Testis (tissue), 2 donors: Measurements from ENCODE around the gene AKAP6.

ENCODE experiments used
- CTCF ChIP-seq, 3 experiments: fragments of 450-650 bp in 2 of 3; fragments of 200-600 bp in 1 of 3; sonication (generic) in 1 of 3; IDR thresholded peaks; one replicate each; pipeline ENCODE4 v1.5.1; 2016 to 2019; ENCODE audit warnings: antibody characterized with exemption in 3 of 3, mild to moderate bottlenecking in 2 of 3, moderate library complexity in 1 of 3
- POLR2A ChIP-seq: fragments of 450-650 bp; IDR thresholded peaks from one replicate; pipeline ENCODE4 v1.6.1; 2017; ENCODE audit warnings: antibody characterized with exemption, mild to moderate bottlenecking, moderate library complexity

DNA sequence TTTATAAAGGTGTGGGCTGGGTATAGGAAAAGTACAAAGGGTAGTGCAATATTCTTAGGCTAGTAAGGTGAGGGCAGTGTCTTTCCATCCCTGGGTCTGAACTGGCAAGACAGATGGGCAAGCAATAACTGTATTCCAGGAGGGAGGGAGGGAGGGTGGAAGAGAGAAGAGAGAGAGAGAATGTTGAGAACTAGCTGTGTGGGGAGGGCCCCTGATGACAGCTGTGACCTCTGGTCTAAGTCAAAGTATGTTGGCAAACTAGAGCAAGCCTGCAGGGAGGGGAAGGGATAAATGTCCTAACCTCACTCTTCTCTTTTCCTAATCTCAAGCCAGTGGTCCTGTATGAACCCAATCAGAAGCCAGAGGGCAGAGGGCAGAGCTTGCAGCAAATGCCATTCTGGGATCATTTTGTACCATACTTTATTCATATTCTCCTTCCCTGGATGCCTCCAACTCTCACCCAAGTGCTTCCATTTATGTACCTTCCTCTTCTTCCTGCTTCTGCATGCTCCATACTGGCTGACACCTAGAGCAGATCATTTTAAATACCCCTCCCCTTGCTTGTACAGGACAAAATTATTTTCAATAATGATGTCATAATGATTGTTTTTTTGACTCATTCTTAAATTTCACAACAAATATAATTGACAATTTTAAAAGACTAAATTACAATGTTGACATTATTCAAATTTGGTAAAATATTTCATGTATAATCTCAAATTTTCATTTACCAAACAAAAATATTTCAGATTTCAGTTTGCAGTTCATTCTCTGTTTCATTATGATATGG, 75.9 kb downstream of the AKAP6 start:
- TF ChIP-seq CTCF (IDR thresholded peaks at IDR 0.05) (no peak), POLR2A (no peak)
